Measurements from ENCODE around the gene RFC1. TPM values are rescaled to one million over a fixed set of nuclear protein-coding genes. Genes with fewer than 3 reads are reported as not detected.
A peak's percentile ranks its signal among the peaks of the same experiment; 100 is the strongest.
"Not testable (repeated sequence)": the region's sequence is repeated elsewhere in the genome, so short reads cannot be mapped to it uniquely, and the experiment has no call there.

Gene RFC1, protein sequence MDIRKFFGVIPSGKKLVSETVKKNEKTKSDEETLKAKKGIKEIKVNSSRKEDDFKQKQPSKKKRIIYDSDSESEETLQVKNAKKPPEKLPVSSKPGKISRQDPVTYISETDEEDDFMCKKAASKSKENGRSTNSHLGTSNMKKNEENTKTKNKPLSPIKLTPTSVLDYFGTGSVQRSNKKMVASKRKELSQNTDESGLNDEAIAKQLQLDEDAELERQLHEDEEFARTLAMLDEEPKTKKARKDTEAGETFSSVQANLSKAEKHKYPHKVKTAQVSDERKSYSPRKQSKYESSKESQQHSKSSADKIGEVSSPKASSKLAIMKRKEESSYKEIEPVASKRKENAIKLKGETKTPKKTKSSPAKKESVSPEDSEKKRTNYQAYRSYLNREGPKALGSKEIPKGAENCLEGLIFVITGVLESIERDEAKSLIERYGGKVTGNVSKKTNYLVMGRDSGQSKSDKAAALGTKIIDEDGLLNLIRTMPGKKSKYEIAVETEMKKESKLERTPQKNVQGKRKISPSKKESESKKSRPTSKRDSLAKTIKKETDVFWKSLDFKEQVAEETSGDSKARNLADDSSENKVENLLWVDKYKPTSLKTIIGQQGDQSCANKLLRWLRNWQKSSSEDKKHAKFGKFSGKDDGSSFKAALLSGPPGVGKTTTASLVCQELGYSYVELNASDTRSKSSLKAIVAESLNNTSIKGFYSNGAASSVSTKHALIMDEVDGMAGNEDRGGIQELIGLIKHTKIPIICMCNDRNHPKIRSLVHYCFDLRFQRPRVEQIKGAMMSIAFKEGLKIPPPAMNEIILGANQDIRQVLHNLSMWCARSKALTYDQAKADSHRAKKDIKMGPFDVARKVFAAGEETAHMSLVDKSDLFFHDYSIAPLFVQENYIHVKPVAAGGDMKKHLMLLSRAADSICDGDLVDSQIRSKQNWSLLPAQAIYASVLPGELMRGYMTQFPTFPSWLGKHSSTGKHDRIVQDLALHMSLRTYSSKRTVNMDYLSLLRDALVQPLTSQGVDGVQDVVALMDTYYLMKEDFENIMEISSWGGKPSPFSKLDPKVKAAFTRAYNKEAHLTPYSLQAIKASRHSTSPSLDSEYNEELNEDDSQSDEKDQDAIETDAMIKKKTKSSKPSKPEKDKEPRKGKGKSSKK
- total RNA-seq, result 10 to 100 TPM; 86.7 to 89.4 TPM

- ChIA-PET POLR2A (interaction anchor here (0.6 to 5.0 kb wide), 7 partner anchors 7 to 523 kb away, joined by 3 to 68 read pairs (median 4); partner anchors contain the start of genes LIAS and RPL9), CTCF (interaction anchor here (0.6 to 2.7 kb wide), 6 partner anchors 9 to 104 kb away, joined by 3 to 9 read pairs (median 4); no protein-coding TSS in a partner anchor)
- intact Hi-C loops (cut with micrococcal nuclease), result loop anchor here (5.0 kb wide), 1 partner anchor 184 kb away; the partner anchor contains the start of gene WDR19
- no peaks in the 10 kb centered on the region for H3K27me3 Mint-ChIP-seq
- peaks cover 9% of the 10 kb centered on the region for H3K9me3 Mint-ChIP-seq
- peak within 1 kb of the TSS; percentile 92 for H3K27ac Mint-ChIP-seq
- peaks cover 27% of the 10 kb centered on the region for H3K36me3 Mint-ChIP-seq
- DNase-seq, result peak; percentile 96
- peak within 1 kb of the TSS; percentile 93 for H3K4me3 Mint-ChIP-seq
- peaks cover 42% of the 10 kb centered on the region for H3K4me1 Mint-ChIP-seq (ENCODE audit: low read depth)
Measured at GRCh38 chr4:39365830-39366771, at the start of gene RFC1. Gene RFC1 (minus strand): TSS chr4:39366362. CDS start chr4:39366241, 121 bp downstream.

GRCh38 chr4:39415678-39416283 is 49.6 kb upstream of the RFC1 start:
- Mint-ChIP-seq H3K27me3 (no peaks in the 10 kb centered on the region), H3K4me1 (ENCODE audit: low read depth) (no peaks in the 10 kb centered on the region), H3K27ac (no peak overlapping the region), H3K4me3 (no peak overlapping the region), H3K36me3 (no peaks in the 10 kb centered on the region), H3K9me3 (no peaks in the 10 kb centered on the region)
- ChIA-PET POLR2A (no interaction called here), CTCF (interaction anchor here (1.1 kb wide), 1 partner anchor 12 kb away, joined by 3 read pairs; no protein-coding TSS in a partner anchor)
- DNase-seq, result no peak
- intact Hi-C loops (cut with micrococcal nuclease), result no loop called here

DNA sequence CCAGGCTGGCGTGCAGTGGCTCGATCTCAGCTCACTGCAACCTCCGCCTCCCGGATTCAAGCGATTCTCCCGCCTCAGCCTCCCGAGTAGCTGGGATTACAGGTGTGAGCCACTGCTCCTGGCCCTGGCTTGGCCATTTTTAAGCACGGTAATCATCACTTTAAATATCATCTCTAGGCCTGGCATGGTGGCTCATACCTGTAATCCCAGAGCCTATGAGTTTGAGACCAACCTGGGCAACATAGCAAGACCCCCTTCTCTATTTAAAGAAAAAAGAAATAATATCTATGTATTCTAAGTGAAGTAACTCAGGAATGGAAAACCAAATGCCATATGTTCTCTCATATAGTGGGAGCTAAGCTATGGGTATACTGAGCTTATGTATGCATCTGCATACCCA is 45.4 kb upstream of the RFC1 start:
- POLR2A ChIA-PET; H3K4me3 Mint-ChIP-seq; DNase-seq; H3K9me3 Mint-ChIP-seq; H3K36me3 Mint-ChIP-seq; intact Hi-C loops (cut with micrococcal nuclease); H3K27me3 Mint-ChIP-seq; H3K27ac Mint-ChIP-seq; CTCF ChIA-PET; H3K4me1 Mint-ChIP-seq (ENCODE audit: low read depth): not testable (repeated sequence)

DNA sequence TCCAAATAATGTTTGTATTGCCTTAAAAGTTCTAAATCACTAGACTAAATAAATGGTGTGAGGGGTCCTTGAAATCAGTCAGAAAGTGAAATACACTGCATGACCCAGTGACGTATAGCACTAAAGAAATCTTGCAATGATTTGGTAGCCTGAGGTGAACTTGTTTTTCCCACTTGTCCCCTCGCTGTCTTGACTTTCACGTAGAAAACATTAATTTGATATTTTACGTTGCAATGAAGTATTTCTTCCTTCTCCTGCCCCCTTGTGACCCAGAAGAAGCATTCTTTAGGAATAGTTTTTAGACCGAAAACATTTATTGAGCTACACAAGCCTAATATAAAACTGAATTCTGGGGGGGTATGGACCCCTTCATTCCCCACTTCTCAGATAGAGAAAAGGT is 44.3 kb upstream of the RFC1 start:
- no peaks in the 10 kb centered on the region for H3K4me1 Mint-ChIP-seq (ENCODE audit: low read depth)
- H3K36me3 Mint-ChIP-seq, result no peaks in the 10 kb centered on the region
- intact Hi-C loops (cut with micrococcal nuclease), result no loop called here
- no peak overlapping the region for H3K4me3 Mint-ChIP-seq
- POLR2A ChIA-PET, result no interaction called here
- no peak for DNase-seq
- H3K9me3 Mint-ChIP-seq, result no peaks in the 10 kb centered on the region
- H3K27ac Mint-ChIP-seq, result no peak overlapping the region
- no peaks in the 10 kb centered on the region for H3K27me3 Mint-ChIP-seq
- CTCF ChIA-PET, result no interaction called here

GRCh38 chr4:39407584-39407885 is 41.4 kb upstream of the RFC1 start:
- no peak for DNase-seq
- Mint-ChIP-seq H3K27ac (no peak overlapping the region), H3K27me3 (no peaks in the 10 kb centered on the region), H3K4me1 (ENCODE audit: low read depth) (no peaks in the 10 kb centered on the region), H3K4me3 (no peak overlapping the region), H3K36me3 (no peaks in the 10 kb centered on the region), H3K9me3 (no peaks in the 10 kb centered on the region)
- ChIA-PET POLR2A (no interaction called here), CTCF (interaction anchor here (1.0 kb wide), 1 partner anchor 9 kb away, joined by 3 read pairs; no protein-coding TSS in a partner anchor)
- intact Hi-C loops (cut with micrococcal nuclease), result no loop called here

- no peaks in the 10 kb centered on the region for H3K9me3 Mint-ChIP-seq
- H3K27ac Mint-ChIP-seq, result no peak within 1 kb of the TSS
- no peaks in the 10 kb centered on the region for H3K36me3 Mint-ChIP-seq
- intact Hi-C loops (cut with micrococcal nuclease), result no loop called here
- no peak within 1 kb of the TSS for H3K4me3 Mint-ChIP-seq
- no peaks in the 10 kb centered on the region for H3K4me1 Mint-ChIP-seq (ENCODE audit: low read depth)
- POLR2A ChIA-PET, result no interaction called here
- CTCF ChIA-PET, result interaction anchor here (1.0 kb wide), 1 partner anchor 10 kb away, joined by 3 read pairs; no protein-coding TSS in a partner anchor
- DNase-seq, result no peak
- no peaks in the 10 kb centered on the region for H3K27me3 Mint-ChIP-seq
Measured at GRCh38 chr4:39406763-39407583, 40.8 kb upstream of the RFC1 start, which contains the start of gene KLB. Gene KLB (plus strand): TSS chr4:39406930. CDS start chr4:39406950, 20 bp downstream.

DNA sequence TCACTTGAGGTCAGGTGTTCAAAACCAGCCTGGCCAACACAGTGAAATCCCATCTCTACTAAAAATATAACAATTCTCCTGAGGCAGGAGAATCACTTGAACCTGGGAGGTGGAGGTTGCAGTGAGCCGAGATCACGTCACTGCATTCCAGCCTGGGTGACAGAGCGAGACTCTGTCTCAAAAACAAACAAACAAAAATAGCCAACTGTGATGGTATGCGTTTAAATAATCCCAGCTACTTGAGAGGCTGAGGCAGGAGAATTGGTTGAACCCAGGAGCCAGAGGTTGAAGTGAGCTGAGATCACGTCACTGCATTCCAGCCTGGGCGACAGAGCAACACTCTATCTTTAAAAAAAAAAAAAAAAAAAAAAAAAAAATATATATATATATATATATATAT is 35.5 kb upstream of the RFC1 start:
- H3K36me3 Mint-ChIP-seq; CTCF ChIA-PET; H3K4me1 Mint-ChIP-seq (ENCODE audit: low read depth); POLR2A ChIA-PET; H3K27me3 Mint-ChIP-seq; H3K27ac Mint-ChIP-seq; H3K9me3 Mint-ChIP-seq; intact Hi-C loops (cut with micrococcal nuclease); H3K4me3 Mint-ChIP-seq; DNase-seq: not testable (repeated sequence)

GRCh38 chr4:39394706-39395105 is 28.5 kb upstream of the RFC1 start:
- intact Hi-C loops (cut with micrococcal nuclease), result no loop called here
- Mint-ChIP-seq H3K9me3 (no peaks in the 10 kb centered on the region), H3K27me3 (no peaks in the 10 kb centered on the region), H3K27ac (no peak overlapping the region), H3K36me3 (no peaks in the 10 kb centered on the region), H3K4me1 (ENCODE audit: low read depth) (no peaks in the 10 kb centered on the region), H3K4me3 (no peak overlapping the region)
- no peak for DNase-seq
- CTCF ChIA-PET, result no interaction called here
- POLR2A ChIA-PET, result no interaction called here

- Mint-ChIP-seq H3K27ac (no peak overlapping the region), H3K36me3 (no peaks in the 10 kb centered on the region), H3K4me3 (no peak overlapping the region), H3K27me3 (no peaks in the 10 kb centered on the region), H3K9me3 (no peaks in the 10 kb centered on the region), H3K4me1 (ENCODE audit: low read depth) (no peaks in the 10 kb centered on the region)
- POLR2A ChIA-PET, result no interaction called here
- CTCF ChIA-PET, result no interaction called here
- no peak for DNase-seq
- intact Hi-C loops (cut with micrococcal nuclease), result no loop called here
Measured at GRCh38 chr4:39390603-39391002, 24.4 kb upstream of the RFC1 start.

DNA sequence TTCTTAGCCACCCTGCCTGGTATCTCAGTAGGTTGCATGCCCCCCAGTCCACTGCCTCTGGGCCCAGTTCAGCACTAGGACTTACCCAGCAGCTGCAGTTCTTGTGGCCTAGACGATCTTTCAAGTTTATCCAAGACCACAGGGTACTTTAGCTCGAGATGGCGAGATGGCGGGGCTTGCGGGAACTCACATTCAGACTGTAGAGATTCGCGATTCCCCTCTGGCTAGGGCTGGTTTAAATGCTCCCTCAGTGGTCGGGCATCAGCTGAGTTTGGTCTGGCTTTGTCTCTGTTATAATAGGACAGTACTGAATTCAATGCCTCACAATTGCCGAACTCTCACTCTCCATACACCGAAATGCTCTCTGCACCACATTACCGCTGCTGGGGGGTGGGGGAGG is 18.4 kb upstream of the RFC1 start:
- Mint-ChIP-seq H3K4me1 (ENCODE audit: low read depth) (no peaks in the 10 kb centered on the region), H3K27me3 (peaks cover 3% of the 10 kb centered on the region), H3K36me3 (no peaks in the 10 kb centered on the region), H3K27ac (no peak overlapping the region), H3K9me3 (peaks cover 8% of the 10 kb centered on the region), H3K4me3 (no peak overlapping the region)
- intact Hi-C loops (cut with micrococcal nuclease), result loop anchor here (10.0 kb wide), 1 partner anchor 50 kb away; no protein-coding TSS in a partner anchor
- DNase-seq, result no peak
- ChIA-PET CTCF (no interaction called here), POLR2A (no interaction called here)
